Body of pancreas (tissue), 4 donors: ENCODE results near the gene BCL2. TPM values are rescaled to one million over a fixed set of nuclear protein-coding genes. Genes with fewer than 3 reads are reported as not detected.

Source experiments
- ATAC-seq: fragments of 150-250 bp; one replicate; pipeline ENCODE4 v1.9.1; 2016
- DNase-seq, 4 donors: peaks; one replicate each; pipeline ENCODE4 v3.0.0-alpha.2; 2019
- H3K27ac ChIP-seq, 4 donors: fragments of 200-600 bp; sonication (generic); 1 replicate in 3 of 4; 2 replicates in 1 of 4; pipeline versions ENCODE4 v1.5.1 to v1.6.1; 2016 to 2019; ENCODE audit warnings: mild to moderate bottlenecking in 1 of 4, mixed read lengths in 1 of 4, moderate library complexity in 1 of 4
- H3K27me3 ChIP-seq, 2 donors: fragments of 200-600 bp; sonication (generic); one replicate each; pipeline ENCODE4 v1.6.0; 2016; ENCODE audit warnings: mild to moderate bottlenecking in 1 of 2
- H3K36me3 ChIP-seq, 2 donors: fragments of 200-600 bp; sonication (generic); replicated peaks in 1 of 2; 2 replicates each; pipeline ENCODE4 v1.5.1; 2016; ENCODE audit warnings: low read depth in 2 of 2; ENCODE audit not compliant: insufficient read depth in 1 of 2
- H3K4me1 ChIP-seq: fragments of 200-600 bp; sonication (generic); one replicate; pipeline ENCODE4 v1.6.0; 2016
- H3K4me3 ChIP-seq, 2 donors: fragments of 200-600 bp; sonication (generic); 1 replicate in 1 of 2; 2 replicates in 1 of 2; pipeline ENCODE4 v1.5.1; 2016 to 2019
- H3K9me3 ChIP-seq, 3 donors: fragments of 200-600 bp; sonication (generic); 1 replicate in 2 of 3; 2 replicates in 1 of 3; pipeline ENCODE4 v1.5.1; 2016
- CTCF ChIP-seq, 7 experiments: fragments of 450-650 bp in 4 of 7; fragments of 200-600 bp in 3 of 7; sonication (generic) in 3 of 7; IDR thresholded peaks; one replicate each; pipeline ENCODE4 v1.5.1; 2016 to 2019; ENCODE audit warnings: antibody characterized with exemption in 7 of 7
- POLR2A ChIP-seq, 3 donors: fragments of 450-650 bp; IDR thresholded peaks; one replicate each; pipeline ENCODE4 v1.6.1; 2016; ENCODE audit warnings: antibody characterized with exemption in 3 of 3, mild to moderate bottlenecking in 2 of 3
- WGBS, 2 donors: methylation state at CpG; one replicate each; pipeline ENCODE4 v1.1.5; 2017; 5-methylcytosine and 5-hydroxymethylcytosine counted together
- intact Hi-C: fragments of 100-400 bp; cut with DNase I; formaldehyde crosslinking; loops from one replicate; pipeline ENCODE4 v1.15.1; 2023
- total RNA-seq, 2 donors: library from RNA; depleted of rRNA; stranded (reverse); fragments of >200 nt; gene quantifications; one replicate each; pipeline ENCODE4 v1.1.0, GENCODE V29; 2016

Gene BCL2
- total RNA-seq, 2 donors from 2014 or later: 10.1 to 18.5 TPM

GRCh38 chr18:63181706-63182309, 137.8 kb downstream of the BCL2 start:
- Histone ChIP-seq H3K4me3 (no peak overlapping the region), H3K9me3 (no peaks in the 10 kb centered on the region), H3K4me1 (peaks cover 15% of the 10 kb centered on the region), H3K36me3 (no peaks in the 10 kb centered on the region), H3K27ac (no peak overlapping the region), H3K27me3 (no peaks in the 10 kb centered on the region)
- TF ChIP-seq CTCF (IDR thresholded peaks at IDR 0.05): no peak
- no peak for TF ChIP-seq POLR2A (IDR thresholded peaks at IDR 0.05)
- ATAC-seq (no peak), DNase-seq (no peak)
- intact Hi-C loops: no loop called here
- WGBS, 2 donors: 32 to 37% methylated on average over 5 of the region's 5 CpGs

DNA sequence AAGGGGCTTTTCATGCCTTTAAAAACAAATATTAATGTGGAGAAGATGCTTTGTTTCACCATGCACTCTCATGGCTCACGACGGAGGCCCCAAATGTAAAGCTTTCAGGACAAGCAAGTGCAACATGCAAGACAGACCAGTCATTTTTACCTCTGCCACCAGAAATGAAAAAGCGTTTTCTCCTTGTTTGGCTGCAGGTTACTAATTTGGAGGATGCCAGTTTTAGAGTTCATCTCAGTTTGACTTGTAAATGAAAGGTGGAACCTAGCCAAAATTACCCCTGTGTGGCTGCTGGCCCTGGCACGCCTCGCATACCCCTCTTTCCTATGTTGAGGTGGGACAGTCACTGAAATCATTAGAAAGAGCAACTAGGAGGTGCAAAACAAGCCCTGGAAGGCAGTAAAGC, 138.6 kb downstream of the BCL2 start:
- no peaks in the 10 kb centered on the region for H3K9me3 ChIP-seq
- no peak for TF ChIP-seq CTCF (IDR thresholded peaks at IDR 0.05)
- no peak for TF ChIP-seq POLR2A (IDR thresholded peaks at IDR 0.05)
- ATAC-seq (no peak), DNase-seq (no peak)
- peaks cover 11% of the 10 kb centered on the region for H3K4me1 ChIP-seq
- no peaks in the 10 kb centered on the region for H3K36me3 ChIP-seq
- intact Hi-C loops: no loop called here
- no peak overlapping the region for H3K27ac ChIP-seq
- H3K4me3 ChIP-seq: no peak overlapping the region
- no peaks in the 10 kb centered on the region for H3K27me3 ChIP-seq
- 74 to 76% methylated on average over 5 of the region's 5 CpGs for WGBS, 2 donors

- 69 to 74% methylated on average over 5 to 11 of the region's 11 CpGs for WGBS, 2 donors
- Histone ChIP-seq H3K27me3 (no peaks in the 10 kb centered on the region), H3K27ac (no peak overlapping the region), H3K36me3 (no peaks in the 10 kb centered on the region), H3K4me1 (peaks cover 11% of the 10 kb centered on the region), H3K4me3 (no peak overlapping the region), H3K9me3 (no peaks in the 10 kb centered on the region)
- ATAC-seq (no peak), DNase-seq (no peak)
- TF ChIP-seq CTCF (IDR thresholded peaks at IDR 0.05): no peak
- no peak for TF ChIP-seq POLR2A (IDR thresholded peaks at IDR 0.05)
- intact Hi-C loops: no loop called here
Observed at GRCh38 chr18:63180321-63180720, 139.2 kb downstream of the BCL2 start.

DNA sequence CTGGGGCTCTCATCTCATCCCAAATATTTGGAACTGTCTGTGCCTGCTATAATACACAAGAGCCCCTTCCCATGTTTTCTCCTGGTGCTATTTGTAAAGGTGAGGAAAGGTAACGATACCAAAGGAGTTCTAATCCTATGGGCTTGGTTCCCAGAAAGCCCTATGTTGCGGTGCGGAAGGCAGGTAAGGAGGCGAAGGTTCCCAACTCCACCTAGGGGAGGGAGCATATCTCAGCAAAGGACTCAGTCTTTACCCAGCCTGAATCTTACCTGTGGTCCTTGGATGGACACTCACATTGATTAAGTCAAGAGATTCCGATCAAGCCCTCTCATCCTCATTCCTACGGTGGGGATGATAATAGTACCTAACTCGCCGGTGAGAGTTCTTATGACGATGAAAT, 140.1 kb downstream of the BCL2 start:
- 78 to 84% methylated on average over 7 to 9 of the region's 9 CpGs for WGBS, 2 donors
- intact Hi-C loops: no loop called here
- DNase-seq (no peak), ATAC-seq (no peak)
- Histone ChIP-seq H3K36me3 (no peaks in the 10 kb centered on the region), H3K4me1 (peaks cover 11% of the 10 kb centered on the region), H3K27me3 (no peaks in the 10 kb centered on the region), H3K4me3 (no peak overlapping the region), H3K27ac (peak overlapping the region in 2 of 4 donors; percentile 54 to 82), H3K9me3 (no peaks in the 10 kb centered on the region)
- no peak for TF ChIP-seq POLR2A (IDR thresholded peaks at IDR 0.05)
- no peak for TF ChIP-seq CTCF (IDR thresholded peaks at IDR 0.05)

DNA sequence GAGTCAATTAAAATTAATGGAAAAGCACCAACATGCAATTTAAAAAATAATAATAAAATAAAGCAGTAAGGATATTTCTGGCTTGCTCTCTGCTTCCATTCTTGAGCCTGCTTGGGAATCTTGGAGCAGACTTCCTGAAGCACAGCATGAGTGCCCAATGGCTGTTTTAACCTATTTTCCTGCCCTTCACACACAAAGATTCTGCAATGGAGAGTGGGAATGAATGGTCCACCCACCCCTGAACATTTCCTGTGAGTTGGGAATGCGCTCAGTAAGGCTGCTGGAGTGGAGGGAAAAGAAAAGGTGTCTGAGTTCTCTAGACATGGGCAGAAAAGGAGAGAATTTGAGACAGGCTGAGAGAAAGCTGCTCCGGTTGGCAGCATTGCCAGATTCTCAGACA, 140.6 kb downstream of the BCL2 start:
- DNase-seq (no peak), ATAC-seq (no peak)
- H3K4me3 ChIP-seq: no peak overlapping the region
- H3K27me3 ChIP-seq: no peaks in the 10 kb centered on the region
- TF ChIP-seq POLR2A (IDR thresholded peaks at IDR 0.05): no peak
- TF ChIP-seq CTCF (IDR thresholded peaks at IDR 0.05): no peak
- intact Hi-C loops: no loop called here
- peaks cover 11% of the 10 kb centered on the region for H3K4me1 ChIP-seq
- WGBS, 2 donors: 78 to 90% methylated on average over 2 of the region's 2 CpGs
- no peaks in the 10 kb centered on the region for H3K36me3 ChIP-seq
- peak overlapping the region in 3 of 4 donors; percentile 54 to 82 (median 80) for H3K27ac ChIP-seq
- H3K9me3 ChIP-seq: no peaks in the 10 kb centered on the region
